IMR-90 (cell line): ENCODE measurements around the gene HAUS7. TPM values are rescaled to one million over a fixed set of nuclear protein-coding genes. Genes with fewer than 3 reads are reported as not detected.

Experiments
- ATAC-seq: fragments of 200-7000 bp; cut with Tn5 transposase; 2 replicates; pipeline ENCODE4 v1.9.1; 2020; ENCODE audit warnings: low read depth, mild to moderate bottlenecking, moderate library complexity
- BruUV-seq: library from RNA; stranded (reverse); fragments of 400-500 nt; replicated peaks from 2 replicates; lab custom pipeline; 2021; lab: Mats Ljungman, UMichigan
- CTCF ChIA-PET: fragments of 300-600 bp; formaldehyde crosslinking; extraction: SDS; loops from one replicate; lab custom pipeline; 2021; ENCODE audit warnings: antibody characterized with exemption; lab: Yijun Ruan, JAX
- POLR2A ChIA-PET: fragments of 300-600 bp; sonication (Branson Sonifier 250); formaldehyde crosslinking; loops from one replicate; lab custom pipeline; 2022; ENCODE audit warnings: antibody characterized with exemption; ENCODE audit not compliant: unreplicated experiment; lab: Charles Lee
- DNase-seq: peaks from one replicate; pipeline ENCODE4 v3.0.0; 2013
- H2AFZ ChIP-seq: replicated peaks from 2 replicates; pipeline ENCODE3; 2013; ENCODE audit warnings: low read length, mild to moderate bottlenecking; ENCODE audit not compliant: poor library complexity
- H2AK5ac ChIP-seq: 2 replicates; pipeline ENCODE4 v1.6.1; 2013; ENCODE audit warnings: low read depth, low read length, inconsistent platforms
- H2AK9ac ChIP-seq: replicated peaks from 2 replicates; pipeline ENCODE3; 2013; ENCODE audit warnings: mild to moderate bottlenecking, low read depth, low read length, moderate library complexity; ENCODE audit not compliant: poor library complexity
- H2BK120ac ChIP-seq: 2 replicates; pipeline ENCODE4 v1.6.1; 2013; ENCODE audit warnings: low read depth, low read length, inconsistent platforms
- H2BK15ac ChIP-seq: 3 replicates; pipeline ENCODE4 v1.6.1; 2013; ENCODE audit warnings: low read depth, low read length, inconsistent platforms
- H2BK20ac ChIP-seq: 2 replicates; pipeline ENCODE4 v1.6.1; 2013; ENCODE audit warnings: low read depth, mild to moderate bottlenecking, inconsistent platforms, low read length, moderate library complexity
- H2BK5ac ChIP-seq: 2 replicates; pipeline ENCODE4 v1.6.1; 2013; ENCODE audit warnings: mild to moderate bottlenecking, low read depth, low read length, inconsistent platforms; ENCODE audit not compliant: poor library complexity, severe bottlenecking
- H3K14ac ChIP-seq: replicated peaks from 2 replicates; pipeline ENCODE4 v1.6.1; 2013; ENCODE audit warnings: low read depth, low read length, inconsistent platforms
- H3K18ac ChIP-seq: 2 replicates; pipeline ENCODE4 v1.6.1; 2013; ENCODE audit warnings: low read depth, low read length, control low read depth
- H3K23ac ChIP-seq: 2 replicates; pipeline ENCODE4 v1.6.1; 2013; ENCODE audit warnings: low read depth, low read length, inconsistent platforms
- H3K27ac ChIP-seq: 2 replicates; pipeline ENCODE4 v1.5.1; 2013; ENCODE audit warnings: mild to moderate bottlenecking, control low read depth, low read length; ENCODE audit not compliant: insufficient read depth
- H3K27me3 ChIP-seq: 2 replicates; pipeline ENCODE4 v1.6.1; 2013; ENCODE audit warnings: low read length; ENCODE audit not compliant: control insufficient read depth, insufficient read depth
- H3K36me3 ChIP-seq: 2 replicates; pipeline ENCODE4 v1.6.1; 2013; ENCODE audit warnings: low read length, mixed read lengths; ENCODE audit not compliant: control insufficient read depth, insufficient read depth
- H3K4ac ChIP-seq: 2 replicates; pipeline ENCODE4 v1.6.1; 2013; ENCODE audit warnings: low read depth, low read length, inconsistent platforms
- H3K4me1 ChIP-seq: 2 replicates; pipeline ENCODE4 v1.6.1; 2013; ENCODE audit warnings: low read length, mixed read lengths; ENCODE audit not compliant: control insufficient read depth, insufficient read depth
- H3K4me2 ChIP-seq: 2 replicates; pipeline ENCODE4 v1.6.1; 2013; ENCODE audit warnings: low read depth, mild to moderate bottlenecking, control low read depth, low read length, moderate library complexity
- H3K4me3 ChIP-seq: 2 replicates; pipeline ENCODE4 v1.5.1; 2013; ENCODE audit warnings: low read depth, mild to moderate bottlenecking, control low read depth, low read length, moderate library complexity; ENCODE audit not compliant: insufficient read depth
- H3K56ac ChIP-seq: 2 replicates; pipeline ENCODE4 v1.6.1; 2013; ENCODE audit warnings: low read length, inconsistent platforms; ENCODE audit not compliant: insufficient read depth; ENCODE audit errors: extremely low read depth
- H3K79me1 ChIP-seq, 2 experiments: 2 replicates each; pipeline ENCODE4 v1.6.1; 2013; ENCODE audit warnings: low read length in 2 of 2, inconsistent platforms in 1 of 2, low read depth in 1 of 2
- H3K9ac ChIP-seq: 2 replicates; pipeline ENCODE4 v1.6.1; 2013; ENCODE audit warnings: low read depth, low read length, control low read depth
- H3K9me1 ChIP-seq: 2 replicates; pipeline ENCODE4 v1.6.1; 2013; ENCODE audit warnings: low read length, inconsistent platforms; ENCODE audit not compliant: insufficient read depth
- H3K9me3 ChIP-seq: 2 replicates; pipeline ENCODE4 v1.6.1; 2013; ENCODE audit warnings: low read length; ENCODE audit not compliant: control insufficient read depth, insufficient read depth
- H4K20me1 ChIP-seq: 2 replicates; pipeline ENCODE4 v1.6.1; 2013; ENCODE audit warnings: low read length, inconsistent platforms; ENCODE audit not compliant: insufficient read depth
- H4K5ac ChIP-seq: 2 replicates; pipeline ENCODE4 v1.6.1; 2013; ENCODE audit warnings: mild to moderate bottlenecking, low read depth, low read length, control low read depth
- H4K8ac ChIP-seq, 2 experiments: 2 replicates each; pipeline ENCODE4 v1.6.1; 2013; ENCODE audit warnings: low read depth in 2 of 2, low read length in 2 of 2, control low read depth in 1 of 2, inconsistent platforms in 1 of 2
- H4K91ac ChIP-seq: 2 replicates; pipeline ENCODE4 v1.6.1; 2013; ENCODE audit warnings: low read depth, low read length, inconsistent platforms; ENCODE audit not compliant: insufficient read depth
- BHLHE40 ChIP-seq: fragments of 150-350 bp; IDR thresholded peaks from 2 replicates; pipeline ENCODE4 v1.6.1; 2016; ENCODE audit warnings: mild to moderate bottlenecking, low read depth, low read length
- ELK1 ChIP-seq: fragments of 150-350 bp; IDR thresholded peaks from 2 replicates; pipeline ENCODE4 v1.6.1; 2016; ENCODE audit warnings: low read depth, mild to moderate bottlenecking, low read length, moderate library complexity, borderline replicate concordance
- NFE2L2 ChIP-seq: fragments of 150-350 bp; IDR thresholded peaks from 2 replicates; pipeline ENCODE4 v1.6.1; 2016; ENCODE audit warnings: low read depth, mild to moderate bottlenecking, low read length
- RCOR1 ChIP-seq: IDR thresholded peaks from 2 replicates; pipeline ENCODE4 v1.6.1; 2012; ENCODE audit warnings: mild to moderate bottlenecking, low read length, improper control_type of control experiment; ENCODE audit not compliant: insufficient replicate concordance
- RFX5 ChIP-seq: IDR thresholded peaks from 2 replicates; pipeline ENCODE4 v1.8.0; 2012; ENCODE audit warnings: low read depth, mild to moderate bottlenecking, low read length, moderate library complexity
- USF2 ChIP-seq: fragments of 150-350 bp; IDR thresholded peaks from 2 replicates; pipeline ENCODE4 v1.6.1; 2017; ENCODE audit warnings: mild to moderate bottlenecking, antibody characterized with exemption, low read length, low read depth
- WGBS, 2 experiments: methylation state at CpG; one replicate each; pipeline versions ENCODE4 v1.1.5 to v1.1.7; 2013; ENCODE audit warnings: missing lambda C conversion rate in 2 of 2; ENCODE audit not compliant: insufficient read length in 1 of 2; ENCODE audit errors: extremely low coverage in 2 of 2; 5-methylcytosine and 5-hydroxymethylcytosine counted together
- dilution Hi-C: fragments of 300-500 bp; cut with HindIII; formaldehyde crosslinking; loops from one replicate; pipeline ENCODE4 v1.14.3; 2018; ENCODE audit warnings: low sequenced_read_pairs; ENCODE audit not compliant: unreplicated experiment
- in situ Hi-C: fragments of 300-500 bp; cut with MboI; formaldehyde crosslinking; loops from 3 replicates; pipeline ENCODE4 v1.14.3; 2019; ENCODE audit warnings: low sequenced_read_pairs, inconsistent platforms, mixed read lengths
- intact Hi-C: fragments of 100-400 bp; cut with micrococcal nuclease; formaldehyde crosslinking; loops from 2 replicates; pipeline ENCODE4 v1.10.0; 2022
- polyA plus RNA-seq, 3 experiments: library from polyadenylated mRNA; depleted of rRNA; stranded (reverse); fragments of >200 nt; gene quantifications; 2 replicates each; pipeline ENCODE4 v1.2.3, GENCODE V29; 2012; ENCODE audit warnings: low replicate concordance in 1 of 3
- total RNA-seq: library from RNA; depleted of rRNA; stranded (reverse); fragments of >200 nt; gene quantifications from 2 replicates; pipeline ENCODE4 v1.2.3, GENCODE V29; 2012

The HAUS7 gene
- total and polyA plus RNA-seq, 2 of the 4 experiments (the other 2 are of a cell fraction) = 10.8 to 25.9 TPM

- DNase-seq (no peak), ATAC-seq (no peak)
- dilution Hi-C loops = no loop called here
- no peak within 1 kb of the TSS for H3K14ac ChIP-seq
- H3K4me3 ChIP-seq = no peak within 1 kb of the TSS
- no peak within 1 kb of the TSS for H3K4ac ChIP-seq
- H4K20me1 ChIP-seq = no peaks in the 10 kb centered on the region
- H3K23ac ChIP-seq = no peak within 1 kb of the TSS
- no peak within 1 kb of the TSS for H2BK120ac ChIP-seq
- no peak within 1 kb of the TSS for H2AFZ ChIP-seq
- H3K79me1 ChIP-seq = no peaks in the 10 kb centered on the region
- no peak within 1 kb of the TSS for H3K27ac ChIP-seq
- H3K4me2 ChIP-seq = no peak within 1 kb of the TSS
- ChIA-PET POLR2A (no interaction called here), CTCF (no interaction called here)
- H4K5ac ChIP-seq = no peak within 1 kb of the TSS
- 80% methylated on average over 13 of the region's 29 CpGs; no CpG with 5 or more reads in 1 of the 2 experiments for WGBS, 2 experiments
- no peak within 1 kb of the TSS for H4K91ac ChIP-seq
- no peak within 1 kb of the TSS for H2BK15ac ChIP-seq
- H2AK9ac ChIP-seq = no peak within 1 kb of the TSS
- no peaks in the 10 kb centered on the region; the same call in 1 of the 2 replicates for H3K9me3 ChIP-seq
- H3K36me3 ChIP-seq = no peaks in the 10 kb centered on the region
- H4K8ac ChIP-seq = no peak within 1 kb of the TSS
- in situ Hi-C loops = loop anchor here (25.0 kb wide), 1 partner anchor 214 kb away; the partner anchor contains the start of gene MAGEA1
- H2BK5ac ChIP-seq = no peak within 1 kb of the TSS
- no peak within 1 kb of the TSS for H2AK5ac ChIP-seq
- no peaks in the 10 kb centered on the region for H3K4me1 ChIP-seq
- H3K9ac ChIP-seq = no peak within 1 kb of the TSS
- intact Hi-C loops = no loop called here
- no peaks in the 10 kb centered on the region for H3K9me1 ChIP-seq
- TF ChIP-seq RCOR1 = no peak
- TF ChIP-seq USF2 = no peak
- no peak for TF ChIP-seq ELK1
- TF ChIP-seq RFX5 = no peak
- TF ChIP-seq BHLHE40 = no peak
- no peak for TF ChIP-seq NFE2L2
- no peak within 1 kb of the TSS for H2BK20ac ChIP-seq
- no peak within 1 kb of the TSS for H3K56ac ChIP-seq
- H3K27me3 ChIP-seq = peaks cover 2% of the 10 kb centered on the region; the same call in 1 of the 2 replicates
- H3K18ac ChIP-seq = no peak within 1 kb of the TSS
- BruUV-seq = no TSS peak
These were observed 69.1 kb downstream of the HAUS7 start, which contains the start of gene PNMA6E for GRCh38 chrX:153401133-153401764. TSS of gene PNMA6E (minus strand) at chrX:153401350. CDS start at chrX:153398849, 2,501 bp downstream.
